Measurements from ENCODE around the gene KRTAP9-8.
"Not testable (repeated sequence)": the region's sequence is repeated elsewhere in the genome, so short reads cannot be mapped to it uniquely, and the experiment has no call there.

Gene KRTAP9-8

GRCh38 chr17:41255381-41256290 is 17.8 kb downstream of the KRTAP9-8 start, which contains the start of gene KRTAP9-9:
Gene KRTAP9-9, plus strand, starts transcription at chr17:41255384.
- not testable (repeated sequence) for DNase-seq (ENCODE audit: low spot score)

DNA sequence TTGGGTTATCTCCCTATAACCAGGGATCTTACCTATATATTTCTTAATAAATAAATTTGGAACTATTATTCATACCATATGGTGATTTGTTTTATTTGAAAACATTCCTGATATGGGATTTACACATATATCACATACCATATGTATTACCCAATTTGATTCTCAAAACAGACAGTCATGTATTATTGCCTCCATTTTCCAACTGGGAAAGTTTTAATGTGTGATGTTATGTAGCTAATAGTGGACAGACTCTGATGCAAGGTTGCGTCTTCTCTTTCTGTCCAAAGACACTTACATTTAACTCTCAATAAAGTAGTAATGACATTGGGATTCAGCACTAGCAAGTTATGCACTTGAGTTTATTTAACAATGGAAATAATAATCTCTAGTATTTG is 18.5 kb downstream of the KRTAP9-8 start:
- DNase-seq (ENCODE audit: low spot score) = no peak

DNA sequence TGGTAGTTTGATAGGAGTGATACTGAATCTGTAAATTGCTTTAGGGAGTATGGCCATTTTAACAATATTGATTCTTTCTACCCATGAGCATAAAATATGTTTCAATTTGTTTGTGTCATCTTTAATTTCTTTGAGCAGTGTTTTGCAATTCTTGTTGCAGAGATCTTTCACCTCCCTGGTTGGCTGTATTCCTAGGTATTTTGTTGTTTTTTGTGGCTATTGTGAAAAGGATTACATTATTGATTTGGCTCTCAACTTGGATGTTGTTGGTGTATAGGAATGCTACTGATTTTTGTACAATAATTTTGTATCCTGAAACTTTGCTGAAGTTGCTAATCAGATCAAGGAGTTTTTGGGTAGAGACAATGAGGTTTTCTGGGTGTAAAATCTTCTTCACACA is 20.6 kb downstream of the KRTAP9-8 start:
- no peak for DNase-seq (ENCODE audit: low spot score)

- DNase-seq (ENCODE audit: low spot score) = no peak
Observed at GRCh38 chr17:41263212-41263611, 25.4 kb downstream of the KRTAP9-8 start.

DNA sequence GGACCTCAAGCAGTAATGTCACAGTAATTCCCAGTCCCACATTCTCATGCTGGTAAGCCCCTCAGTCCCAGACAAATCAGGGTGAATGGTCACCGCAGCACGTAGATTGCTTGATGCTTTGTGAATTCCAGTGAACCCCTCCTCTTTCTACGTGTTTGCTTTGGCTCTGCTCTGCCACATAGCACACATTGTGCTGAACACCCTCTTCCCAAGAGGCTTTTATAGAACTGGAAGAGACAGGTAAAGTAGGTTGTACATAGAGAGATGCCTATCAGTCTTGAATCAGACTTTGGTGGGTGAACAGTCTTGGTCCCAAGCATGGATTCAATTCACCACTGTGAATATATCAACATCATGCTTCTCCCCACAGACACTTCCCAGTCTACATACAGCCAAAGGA is 26.8 kb downstream of the KRTAP9-8 start:
- DNase-seq (ENCODE audit: low spot score) = no peak

GRCh38 chr17:41265078-41265477 is 27.3 kb downstream of the KRTAP9-8 start, which contains the start of gene KRTAP9-6:
Gene KRTAP9-6, plus strand, starts transcription at chr17:41265378. Its CDS starts 0 bp downstream, at chr17:41265378.
- no peak for DNase-seq (ENCODE audit: low spot score)

DNA sequence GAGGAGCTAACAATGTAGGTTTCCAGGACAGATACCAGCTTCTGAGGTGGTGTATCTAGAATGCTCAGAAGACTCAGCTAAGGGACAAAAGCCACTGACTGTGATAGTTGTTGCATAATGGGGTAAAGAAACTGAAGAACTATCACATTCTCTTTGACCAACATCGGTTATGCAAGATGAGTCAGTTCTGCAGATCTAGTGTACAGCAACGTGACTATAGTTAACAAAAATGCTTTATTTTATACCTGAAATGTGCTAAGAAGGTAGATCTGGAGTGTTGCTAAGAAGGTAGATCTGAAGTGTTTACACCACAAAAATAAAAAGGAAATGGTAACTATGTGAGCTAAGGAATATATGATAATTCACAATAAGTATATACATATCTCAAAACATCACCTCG is 29.9 kb downstream of the KRTAP9-8 start:
- DNase-seq (ENCODE audit: low spot score) = no peak

DNA sequence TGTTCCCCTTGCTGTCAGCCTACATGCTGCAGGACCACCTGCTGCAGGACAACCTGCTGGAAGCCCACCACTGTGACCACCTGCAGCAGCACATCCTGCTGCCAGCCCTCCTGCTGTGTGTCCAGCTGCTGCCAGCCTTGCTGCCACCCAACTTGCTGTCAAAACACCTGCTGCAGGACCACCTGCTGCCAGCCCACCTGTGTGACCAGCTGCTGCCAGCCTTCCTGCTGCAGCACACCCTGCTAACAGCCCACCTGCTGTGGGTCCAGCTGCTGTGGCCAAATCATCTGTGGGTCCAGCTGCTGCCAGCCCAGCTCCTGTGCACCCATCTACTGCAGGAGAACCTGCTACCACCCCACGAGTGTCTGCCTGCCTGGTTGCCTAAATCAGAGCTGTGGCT is 33.5 kb downstream of the KRTAP9-8 start:
- not testable (repeated sequence) for DNase-seq (ENCODE audit: low spot score)

- DNase-seq (ENCODE audit: low spot score) = no peak
Observed at GRCh38 chr17:41271858-41272257, 34.1 kb downstream of the KRTAP9-8 start.

GRCh38 chr17:41275648-41276190 is 37.9 kb downstream of the KRTAP9-8 start, which contains the start of gene KRTAP9-7:
Gene KRTAP9-7, plus strand, starts transcription at chr17:41275698. Its CDS starts 0 bp downstream, at chr17:41275698.
- DNase-seq (ENCODE audit: low spot score) = not testable (repeated sequence)

DNA sequence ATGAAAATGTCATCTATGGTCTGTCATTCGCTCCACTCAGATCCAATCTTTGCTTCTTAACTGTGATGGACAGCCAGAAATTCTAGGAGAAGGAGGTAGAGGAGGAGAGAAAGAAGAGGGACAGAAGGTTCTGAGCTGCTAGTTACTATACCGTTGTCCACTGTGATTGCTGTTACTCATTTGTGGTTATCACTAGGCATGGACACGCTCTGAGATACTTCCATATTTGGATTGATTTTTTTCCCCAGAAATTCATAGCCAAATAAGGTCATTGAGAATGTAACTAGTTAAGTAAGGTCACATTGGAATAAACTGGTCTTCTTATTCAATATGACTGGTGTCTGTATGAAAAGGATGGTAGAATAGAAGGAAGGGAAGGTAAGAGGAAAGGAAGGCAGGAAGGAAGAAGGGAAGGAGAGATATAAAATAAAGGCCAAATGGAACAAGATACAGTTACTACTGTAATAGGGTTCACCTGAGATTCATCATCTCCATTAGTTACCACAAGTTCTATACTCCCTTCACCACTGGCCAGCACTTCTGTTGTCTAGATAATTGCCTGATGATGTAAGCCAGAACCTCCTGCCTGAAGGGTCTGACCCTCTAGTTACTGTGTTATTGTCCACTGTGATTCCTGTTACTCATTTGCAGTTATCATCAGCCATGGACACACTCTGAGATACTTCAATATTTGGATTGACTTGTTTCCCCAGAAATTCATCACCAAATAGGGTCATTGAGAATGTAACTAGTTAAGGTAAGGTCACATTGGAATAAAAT is 40.6 kb downstream of the KRTAP9-8 start:
- DNase-seq (ENCODE audit: low spot score) = no peak

DNA sequence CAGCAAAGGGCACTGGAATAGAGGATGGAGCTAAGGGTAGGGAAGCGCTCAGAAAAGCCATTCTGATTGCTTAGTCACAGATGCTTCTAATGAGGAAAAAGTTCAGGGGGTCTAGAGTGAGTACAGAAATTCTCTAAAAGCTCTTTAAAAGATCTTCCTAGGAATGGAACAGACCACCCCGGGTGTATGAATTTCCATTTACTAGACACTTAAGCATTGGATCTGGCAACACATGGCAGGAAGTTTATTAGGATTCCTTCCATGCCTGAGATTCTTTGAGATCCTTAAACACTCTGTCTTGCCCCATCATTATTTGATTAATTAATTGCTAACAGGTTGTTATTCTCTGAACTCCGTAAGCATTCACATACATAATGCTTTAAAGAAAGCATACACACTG is 46.2 kb downstream of the KRTAP9-8 start:
- no peak for DNase-seq (ENCODE audit: low spot score)

DNA sequence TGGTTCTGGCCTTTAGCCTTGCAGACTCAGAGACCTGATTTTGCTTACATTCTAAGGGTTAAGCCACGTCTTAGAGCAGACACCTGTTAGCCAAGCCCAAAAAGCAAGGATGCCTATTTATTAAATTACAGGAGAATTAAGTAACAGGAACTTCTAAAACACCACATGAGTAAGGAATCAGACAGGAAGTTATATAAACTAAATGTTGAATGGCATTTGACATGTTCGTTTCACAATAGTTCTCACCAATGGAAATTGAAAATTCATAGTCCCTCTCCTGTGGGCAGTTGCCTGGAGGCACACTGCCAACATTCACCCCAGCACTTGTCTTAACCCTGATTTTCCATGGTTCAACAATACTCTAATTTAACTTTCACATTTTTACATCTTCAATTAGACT is 46.7 kb downstream of the KRTAP9-8 start:
- no peak for DNase-seq (ENCODE audit: low spot score)

DNA sequence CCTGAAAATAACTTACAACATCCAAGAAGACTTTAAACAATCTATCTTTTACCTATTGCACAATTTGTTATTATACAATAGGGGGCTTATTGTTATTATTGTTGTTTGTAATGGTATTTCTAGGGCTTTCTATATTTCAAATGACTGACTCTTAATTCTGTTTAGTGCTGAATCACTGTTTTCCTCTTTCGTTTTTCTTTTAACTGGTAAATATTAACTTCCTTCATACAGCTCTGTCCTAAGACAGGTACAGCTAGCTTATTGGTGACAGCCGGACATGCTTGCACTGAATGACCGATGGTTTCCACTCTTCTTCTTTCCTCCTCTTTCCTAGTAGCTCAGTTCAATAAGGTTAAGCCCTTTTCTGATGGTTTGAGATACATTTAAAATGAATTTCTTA is 49.3 kb downstream of the KRTAP9-8 start:
- no peak for DNase-seq (ENCODE audit: low spot score)
